KBM-7 (cell line): ENCODE measurements around the gene MAF.

Source experiments
- DNase-seq: peaks from one replicate; pipeline ENCODE4 v3.0.0-alpha.2; 2015
- in situ Hi-C: fragments of 300-500 bp; cut with MboI; formaldehyde crosslinking; loops from 2 replicates; pipeline ENCODE4 v1.14.3; 2020; ENCODE audit warnings: low sequenced_read_pairs, low pct_unique_long_range_greater_than_20kb, mixed read lengths

MAF gene

DNA sequence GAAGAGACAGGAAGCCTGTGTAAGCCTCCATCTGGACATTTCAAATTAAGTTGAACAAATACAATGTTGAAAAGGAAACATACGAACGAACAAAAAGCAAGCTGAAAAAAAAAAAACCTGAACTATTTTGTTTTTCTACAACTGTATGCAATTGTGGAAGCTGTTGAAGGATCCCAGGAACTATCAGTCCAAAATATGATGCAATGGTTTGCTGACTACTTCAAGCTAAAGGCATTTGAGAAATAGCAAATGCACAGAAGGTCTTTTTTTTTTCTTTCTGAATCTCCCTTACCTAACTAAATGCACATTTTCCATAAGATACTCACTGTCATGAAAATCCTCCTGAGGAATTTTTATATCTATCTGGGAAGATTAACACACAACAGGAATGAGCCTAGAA, 40.2 kb downstream of the MAF start:
- in situ Hi-C loops: no loop called here

DNA sequence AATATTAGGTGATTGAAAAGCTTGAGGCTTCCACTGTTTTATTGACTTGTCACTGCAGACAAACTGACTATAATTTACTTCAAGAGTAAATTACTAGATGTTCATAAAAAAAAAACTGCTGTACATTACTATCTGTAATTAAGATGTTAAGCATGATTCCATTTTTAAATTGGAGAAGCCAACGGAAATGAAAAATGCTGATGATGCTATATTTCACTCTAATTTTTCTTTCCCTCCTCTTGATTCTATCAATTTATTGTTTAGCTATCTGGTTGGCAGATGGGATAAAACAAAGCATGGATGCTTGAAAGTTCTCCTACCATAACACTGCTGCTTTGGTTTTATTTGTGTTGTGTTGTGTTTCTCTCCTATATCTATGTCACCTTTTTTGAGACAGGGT, 41.0 kb downstream of the MAF start:
- no peak for DNase-seq
- in situ Hi-C loops: no loop called here

More for the DNA sequence above, 40.2 kb downstream of the MAF start:
- DNase-seq: no peak

DNA sequence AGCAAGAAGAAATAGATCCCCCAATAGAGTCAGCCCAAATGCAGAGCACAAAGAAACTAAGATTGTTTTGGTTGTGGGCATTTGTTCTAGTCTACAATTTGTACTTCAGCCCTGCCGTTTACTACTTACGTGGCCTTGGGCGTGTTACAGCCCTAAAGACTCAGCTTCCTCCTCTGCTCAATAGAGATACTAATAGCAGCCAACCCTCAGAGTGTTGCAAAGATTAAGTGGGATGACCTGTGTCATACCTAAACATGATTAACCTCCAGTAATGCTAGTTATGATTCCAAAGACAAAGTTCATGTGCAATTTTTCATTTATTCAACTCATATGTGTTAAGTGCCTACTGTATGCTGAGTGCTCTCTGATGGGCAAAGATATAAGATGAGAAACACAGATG, 43.1 kb downstream of the MAF start:
- in situ Hi-C loops: no loop called here
- no peak for DNase-seq

DNA sequence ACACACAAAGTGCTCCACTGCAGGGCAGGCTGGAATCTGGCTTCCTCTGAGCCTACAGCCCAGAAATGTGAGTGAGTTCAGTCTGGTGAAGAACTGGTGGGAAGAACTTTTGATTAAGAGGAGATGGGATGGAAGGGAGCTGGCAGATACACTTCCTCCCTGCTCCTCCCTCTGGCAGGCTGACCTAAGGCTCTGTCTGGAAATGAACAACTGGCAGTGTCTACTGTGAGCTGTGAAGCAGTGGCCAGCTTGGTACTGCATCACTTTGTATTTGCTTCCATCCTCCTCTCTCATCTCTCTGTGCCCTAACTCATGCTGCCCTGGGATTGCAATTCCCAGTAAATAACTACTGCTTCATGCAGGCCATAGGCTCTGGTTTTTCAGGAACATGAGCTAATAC, 45.6 kb downstream of the MAF start:
- in situ Hi-C loops: no loop called here
- no peak for DNase-seq

DNA sequence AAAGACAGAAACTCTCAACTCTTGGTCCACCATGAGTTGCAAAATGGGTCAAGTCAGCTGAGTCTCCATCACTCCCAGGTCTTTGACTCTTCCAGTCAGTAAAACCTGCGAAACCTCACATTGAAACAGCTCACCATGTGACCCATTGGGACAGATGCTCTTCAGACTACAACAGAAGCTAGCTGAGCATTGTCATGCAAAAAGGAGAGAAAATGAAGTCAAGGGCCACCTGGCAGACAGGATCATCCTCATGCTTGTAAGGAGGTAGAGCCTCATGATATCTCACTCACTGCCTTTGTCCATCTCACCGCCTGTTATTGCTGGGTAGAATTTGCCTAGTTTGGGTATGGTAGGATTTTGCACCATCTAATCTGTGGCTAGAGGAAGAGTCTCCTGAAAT, 50.2 kb downstream of the MAF start:
- in situ Hi-C loops: no loop called here
- no peak for DNase-seq

DNA sequence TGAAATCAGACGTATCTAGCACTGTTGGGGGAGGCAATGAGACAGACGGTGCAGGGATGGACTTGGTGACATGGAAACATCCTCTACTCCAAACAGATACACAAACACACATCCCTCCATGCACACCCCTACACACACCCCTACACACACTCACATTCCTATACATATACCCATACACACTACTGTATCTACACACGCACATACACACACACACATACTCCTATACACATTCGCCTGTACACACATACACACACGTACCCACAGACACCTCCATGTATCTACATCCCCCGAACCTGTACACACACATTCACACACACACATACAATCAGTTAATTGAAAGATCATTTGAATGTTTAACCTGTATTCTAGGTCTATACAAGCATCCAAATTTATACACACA, 53.5 kb downstream of the MAF start:
- DNase-seq: no peak
- in situ Hi-C loops: no loop called here
